Measurements from ENCODE around the gene GNA12.

GNA12 gene

GRCh38 chr7:2811476-2812113 is 32.5 kb downstream of the GNA12 start:
- DNase-seq (ENCODE audit: low read depth, low spot score) = no peak
- CTCF ChIA-PET = no interaction called here
- POLR2A ChIA-PET = interaction anchor here (1.0 to 2.4 kb wide), 2 partner anchors 9 kb away, joined by 3 to 5 read pairs; no protein-coding TSS in a partner anchor
- no peak for TF ChIP-seq CTCF (IDR thresholded peaks at IDR 0.05; ENCODE audit: insufficient read depth, low read length, missing control alignments)
- no peak overlapping the region for H3K4me3 ChIP-seq (ENCODE audit: low read depth, low read length)

- DNase-seq (ENCODE audit: low read depth, low spot score) = no peak
- TF ChIP-seq CTCF (IDR thresholded peaks at IDR 0.05; ENCODE audit: insufficient read depth, low read length, missing control alignments) = no peak
- ChIA-PET POLR2A (interaction anchor here (1.5 kb wide), 1 partner anchor 11 kb away, joined by 3 read pairs; no protein-coding TSS in a partner anchor), CTCF (no interaction called here)
- no peak overlapping the region for H3K4me3 ChIP-seq (ENCODE audit: low read depth, low read length)
These were observed 33.3 kb downstream of the GNA12 start for GRCh38 chr7:2810682-2811415.

GRCh38 chr7:2809903-2810625 is 34.0 kb downstream of the GNA12 start:
- no peak overlapping the region for H3K4me3 ChIP-seq (ENCODE audit: low read depth, low read length)

GRCh38 chr7:2808891-2809665 is 35.0 kb downstream of the GNA12 start:
- POLR2A ChIA-PET = no interaction called here
- CTCF ChIA-PET = no interaction called here
- DNase-seq (ENCODE audit: low read depth, low spot score) = no peak
- TF ChIP-seq CTCF (IDR thresholded peaks at IDR 0.05; ENCODE audit: insufficient read depth, low read length, missing control alignments) = no peak
- no peak overlapping the region for H3K4me3 ChIP-seq (ENCODE audit: low read depth, low read length)

More at GRCh38 chr7:2809903-2810625, 34.0 kb downstream of the GNA12 start:
- CTCF ChIA-PET = no interaction called here
- POLR2A ChIA-PET = interaction anchor here (1.5 kb wide), 1 partner anchor 12 kb away, joined by 3 read pairs; no protein-coding TSS in a partner anchor
- no peak for TF ChIP-seq CTCF (IDR thresholded peaks at IDR 0.05; ENCODE audit: insufficient read depth, low read length, missing control alignments)
- DNase-seq (ENCODE audit: low read depth, low spot score) = no peak

- CTCF ChIA-PET = interaction anchor here (0.8 to 1.3 kb wide), 3 partner anchors 13 to 98 kb away, joined by 3 to 4 read pairs (median 3); no protein-coding TSS in a partner anchor
- POLR2A ChIA-PET = interaction anchor here (1.2 kb wide), 1 partner anchor 13 kb away, joined by 3 read pairs; no protein-coding TSS in a partner anchor
- no peak for DNase-seq (ENCODE audit: low read depth, low spot score)
These were observed 36.0 kb downstream of the GNA12 start for GRCh38 chr7:2807845-2808772.

More at GRCh38 chr7:2807845-2808772, 36.0 kb downstream of the GNA12 start:
- TF ChIP-seq CTCF (IDR thresholded peaks at IDR 0.05; ENCODE audit: insufficient read depth, low read length, missing control alignments) = no peak
- peak overlapping the region; percentile 1; the same call in 1 of the 2 replicates for H3K4me3 ChIP-seq (ENCODE audit: low read depth, low read length)
